ENCODE data around the gene PABPN1L. TPM values are rescaled to one million over a fixed set of nuclear protein-coding genes. Genes with fewer than 3 reads are reported as not detected.
A peak's percentile ranks its signal among the peaks of the same experiment; 100 is the strongest.
"Not testable (repeated sequence)": the region's sequence is repeated elsewhere in the genome, so short reads cannot be mapped to it uniquely, and the experiment has no call there.

Gene PABPN1L
- total and polyA plus RNA-seq, 2 of the 13 experiments (the other 11 are each of a cell fraction or from before 2014, with no cell fraction given), result not detected

- Histone ChIP-seq H3K27ac (ENCODE audit: extremely low read length, insufficient read depth, low read length) (no peak overlapping the region), H3K9me3 (ENCODE audit: low read length) (no peaks in the 10 kb centered on the region), H2AFZ (ENCODE audit: low read length) (no peak overlapping the region), H3K9ac (ENCODE audit: insufficient read depth, low read depth, low read length) (no peak overlapping the region), H3K4me2 (ENCODE audit: low read depth, low read length) (no peak overlapping the region), H3K4me3 (replicated peaks in 1 of 3; ENCODE audit: insufficient read depth in 1 of 3, low read depth in 2 of 3, low read length in 3 of 3) (no peak overlapping the region), H3K36me3 (replicated peaks in 1 of 2; ENCODE audit: control insufficient read depth in 1 of 2, insufficient read depth in 2 of 2, low read length in 2 of 2) (no peaks in the 10 kb centered on the region), H3K4me1 (ENCODE audit: insufficient read depth, low read length) (no peaks in the 10 kb centered on the region), H3K27me3 (ENCODE audit: control insufficient read depth in 1 of 2, insufficient read depth in 2 of 2, low read length in 2 of 2) (peaks cover 62 to 96% of the 10 kb centered on the region in 2 experiments), H4K20me1 (ENCODE audit: insufficient read depth, low read length) (peaks cover 4% of the 10 kb centered on the region; the same call in 1 of the 2 replicates), H3K79me2 (ENCODE audit: insufficient read depth, low read length) (no peaks in the 10 kb centered on the region)
- FAIRE-seq, result no peak
- DNase-seq (ENCODE audit: low spot score), result no peak
- no peak for TF ChIP-seq ZNF468 (CRISPR knock-in tag; IDR thresholded peaks at IDR 0.05)
- TF ChIP-seq ZUFSP (CRISPR knock-in tag; IDR thresholded peaks at IDR 0.05; ENCODE audit: borderline replicate concordance), result no peak
- TF ChIP-seq, protein P1, sequence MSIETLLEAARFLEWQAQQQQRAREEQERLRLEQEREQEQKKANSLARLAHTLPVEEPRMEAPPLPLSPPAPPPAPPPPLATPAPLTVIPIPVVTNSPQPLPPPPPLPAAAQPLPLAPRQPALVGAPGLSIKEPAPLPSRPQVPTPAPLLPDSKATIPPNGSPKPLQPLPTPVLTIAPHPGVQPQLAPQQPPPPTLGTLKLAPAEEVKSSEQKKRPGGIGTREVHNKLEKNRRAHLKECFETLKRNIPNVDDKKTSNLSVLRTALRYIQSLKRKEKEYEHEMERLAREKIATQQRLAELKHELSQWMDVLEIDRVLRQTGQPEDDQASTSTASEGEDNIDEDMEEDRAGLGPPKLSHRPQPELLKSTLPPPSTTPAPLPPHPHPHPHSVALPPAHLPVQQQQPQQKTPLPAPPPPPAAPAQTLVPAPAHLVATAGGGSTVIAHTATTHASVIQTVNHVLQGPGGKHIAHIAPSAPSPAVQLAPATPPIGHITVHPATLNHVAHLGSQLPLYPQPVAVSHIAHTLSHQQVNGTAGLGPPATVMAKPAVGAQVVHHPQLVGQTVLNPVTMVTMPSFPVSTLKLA (IDR thresholded peaks at IDR 0.05), result 0 out of 2 replicates have a peak, but pooled peaks have one; percentile 2
- POLR2A ChIA-PET, result no interaction called here
- 7% methylated on average over 11 of the region's 21 CpGs for WGBS (ENCODE audit: low lambda C conversion rate)
- no peak for ATAC-seq
- BruUV-seq (replicated peaks), result no TSS peak
- in situ Hi-C loops (cut with HindIII; ENCODE audit: extremely low pct_ligation_motif_present, low pct_unique_long_range_greater_than_20kb), result no loop called here
- intact Hi-C loops (cut with micrococcal nuclease; ENCODE audit: unreplicated experiment), result no loop called here
- CTCF ChIA-PET (ENCODE audit: low intra/inter-chr PET ratio, low total read pairs), result no interaction called here
Measured at GRCh38 chr16:88894681-88895300, 28.3 kb upstream of the PABPN1L start.

- H3K9ac ChIP-seq (ENCODE audit: insufficient read depth, low read depth, low read length); H3K4me1 ChIP-seq (ENCODE audit: insufficient read depth, low read length); H3K4me2 ChIP-seq (ENCODE audit: low read depth, low read length); ATAC-seq; BruUV-seq (replicated peaks); CTCF ChIA-PET (ENCODE audit: low intra/inter-chr PET ratio, low total read pairs); H3K27ac ChIP-seq (ENCODE audit: extremely low read length, insufficient read depth, low read length); in situ Hi-C loops (cut with HindIII; ENCODE audit: extremely low pct_ligation_motif_present, low pct_unique_long_range_greater_than_20kb); intact Hi-C loops (cut with micrococcal nuclease; ENCODE audit: unreplicated experiment); H4K20me1 ChIP-seq (ENCODE audit: insufficient read depth, low read length); H3K4me3 ChIP-seq (replicated peaks in 1 of 3; ENCODE audit: insufficient read depth in 1 of 3, low read depth in 2 of 3, low read length in 3 of 3); H3K36me3 ChIP-seq (replicated peaks in 1 of 2; ENCODE audit: control insufficient read depth in 1 of 2, insufficient read depth in 2 of 2, low read length in 2 of 2); H3K79me2 ChIP-seq (ENCODE audit: insufficient read depth, low read length); DNase-seq (ENCODE audit: low spot score); H3K9me3 ChIP-seq (ENCODE audit: low read length); H2AFZ ChIP-seq (ENCODE audit: low read length); POLR2A ChIA-PET; FAIRE-seq: not testable (repeated sequence)
- 83% methylated on average over 4 of the region's 6 CpGs for WGBS (ENCODE audit: low lambda C conversion rate)
- TF ChIP-seq, protein P1 (IDR thresholded peaks at IDR 0.05), result peak; percentile 80
- H3K27me3 ChIP-seq (ENCODE audit: control insufficient read depth in 1 of 2, insufficient read depth in 2 of 2, low read length in 2 of 2), result peaks cover 60 to 96% of the 10 kb centered on the region in 2 experiments
Measured at GRCh38 chr16:88894266-88894665, 27.8 kb upstream of the PABPN1L start.

Measured in HepG2 (cell line).